ENCODE data around the gene EPHA2.
"Not testable (repeated sequence)": the region's sequence is repeated elsewhere in the genome, so short reads cannot be mapped to it uniquely, and the experiment has no call there.

EPHA2 gene

GRCh38 chr1:16155537-16156410, at the start of gene EPHA2:
Gene EPHA2, minus strand, starts transcription at chr1:16156069. Its CDS starts 137 bp downstream, at chr1:16155932.
- no peak for ATAC-seq
- Mint-ChIP-seq H3K27ac (no peak within 1 kb of the TSS), H3K4me1 (peaks cover 36% of the 10 kb centered on the region), H3K4me3 (peak within 1 kb of the TSS; percentile 38), H3K27me3 (peaks cover 21% of the 10 kb centered on the region), H3K36me3 (ENCODE audit: low read depth) (no peaks in the 10 kb centered on the region), H3K9me3 (no peaks in the 10 kb centered on the region)
- no peak for DNase-seq

GRCh38 chr1:16205334-16205671, 49.4 kb upstream of the EPHA2 start:
- Mint-ChIP-seq H3K27me3 (no peaks in the 10 kb centered on the region), H3K4me3 (no peak overlapping the region), H3K36me3 (ENCODE audit: low read depth) (no peaks in the 10 kb centered on the region), H3K4me1 (peaks cover 9% of the 10 kb centered on the region), H3K27ac (no peak overlapping the region), H3K9me3 (no peaks in the 10 kb centered on the region)
- ATAC-seq (no peak), DNase-seq (no peak)

- DNase-seq (peak; percentile 58), ATAC-seq (no peak)
- Mint-ChIP-seq H3K4me3 (peak overlapping the region; percentile 12), H3K9me3 (no peaks in the 10 kb centered on the region), H3K4me1 (peaks cover 9% of the 10 kb centered on the region), H3K27ac (no peak overlapping the region), H3K27me3 (no peaks in the 10 kb centered on the region), H3K36me3 (ENCODE audit: low read depth) (no peaks in the 10 kb centered on the region)
Measured at GRCh38 chr1:16204634-16205333, 48.9 kb upstream of the EPHA2 start.

DNA sequence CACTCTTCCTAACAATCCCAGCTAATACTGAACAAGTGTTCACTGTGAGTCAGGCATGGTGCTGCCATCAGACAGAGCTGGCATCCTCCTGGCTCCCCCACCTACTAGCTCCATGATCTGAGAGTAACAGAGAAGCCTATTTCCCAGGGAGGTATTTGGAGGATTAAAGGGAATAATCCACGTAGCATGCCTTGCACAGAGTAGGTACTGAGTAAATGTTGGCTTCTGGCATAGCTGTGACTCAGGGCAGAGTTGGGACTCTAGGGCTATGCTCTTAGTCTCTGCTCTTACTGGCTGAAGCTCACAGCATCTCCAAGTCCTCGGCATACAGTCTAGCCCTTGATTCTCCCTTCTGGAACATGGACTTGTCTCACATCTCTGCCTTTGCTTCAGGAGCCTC, 48.3 kb upstream of the EPHA2 start:
- H3K4me1 Mint-ChIP-seq = peaks cover 9% of the 10 kb centered on the region
- H3K4me3 Mint-ChIP-seq = no peak overlapping the region

DNA sequence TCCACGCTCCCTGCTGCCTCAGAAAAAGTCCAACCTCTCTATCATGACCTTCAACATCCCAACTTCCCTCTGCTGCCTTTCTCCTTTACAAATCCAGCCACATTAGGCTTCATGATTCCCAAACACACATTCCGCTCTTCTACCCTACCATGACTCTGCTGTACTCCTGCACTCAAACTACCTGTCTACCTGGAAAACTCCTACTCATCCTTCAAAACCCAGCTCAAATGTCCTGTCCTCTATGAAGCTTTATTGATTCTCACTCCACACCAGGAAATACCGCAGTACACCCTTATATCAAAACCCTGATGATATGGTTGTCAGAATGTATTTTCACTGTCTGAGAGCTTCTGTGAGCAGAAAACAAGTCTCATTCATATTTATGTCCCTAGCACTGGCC, 47.7 kb upstream of the EPHA2 start:
- no peak for ATAC-seq
- DNase-seq = no peak
- Mint-ChIP-seq H3K4me1 (peaks cover 13% of the 10 kb centered on the region), H3K36me3 (ENCODE audit: low read depth) (no peaks in the 10 kb centered on the region), H3K27ac (no peak overlapping the region), H3K9me3 (no peaks in the 10 kb centered on the region), H3K27me3 (no peaks in the 10 kb centered on the region), H3K4me3 (no peak overlapping the region)

More for the DNA sequence above, 48.3 kb upstream of the EPHA2 start:
- H3K9me3 Mint-ChIP-seq = no peaks in the 10 kb centered on the region
- DNase-seq = no peak
- no peaks in the 10 kb centered on the region for H3K27me3 Mint-ChIP-seq
- no peaks in the 10 kb centered on the region for H3K36me3 Mint-ChIP-seq (ENCODE audit: low read depth)
- no peak for ATAC-seq
- H3K27ac Mint-ChIP-seq = no peak overlapping the region

- Mint-ChIP-seq H3K4me3 (no peak overlapping the region), H3K4me1 (peaks cover 14% of the 10 kb centered on the region), H3K9me3 (no peaks in the 10 kb centered on the region), H3K27me3 (no peaks in the 10 kb centered on the region), H3K27ac (no peak overlapping the region), H3K36me3 (ENCODE audit: low read depth) (no peaks in the 10 kb centered on the region)
- DNase-seq (no peak), ATAC-seq (no peak)
Measured at GRCh38 chr1:16202281-16203210, 46.7 kb upstream of the EPHA2 start.

GRCh38 chr1:16199700-16200099, 43.8 kb upstream of the EPHA2 start:
- Mint-ChIP-seq H3K27ac (no peak overlapping the region), H3K4me1 (peaks cover 7% of the 10 kb centered on the region), H3K9me3 (no peaks in the 10 kb centered on the region), H3K4me3 (no peak overlapping the region), H3K27me3 (no peaks in the 10 kb centered on the region), H3K36me3 (ENCODE audit: low read depth) (no peaks in the 10 kb centered on the region)
- no peak for DNase-seq
- no peak for ATAC-seq

- Mint-ChIP-seq H3K4me3 (no peak overlapping the region), H3K27me3 (no peaks in the 10 kb centered on the region), H3K9me3 (no peaks in the 10 kb centered on the region), H3K27ac (peak overlapping the region; percentile 1), H3K36me3 (ENCODE audit: low read depth) (no peaks in the 10 kb centered on the region), H3K4me1 (peaks cover 6% of the 10 kb centered on the region)
- ATAC-seq (peak; percentile 27), DNase-seq (no peak)
Measured at GRCh38 chr1:16199157-16199501, 43.3 kb upstream of the EPHA2 start.

DNA sequence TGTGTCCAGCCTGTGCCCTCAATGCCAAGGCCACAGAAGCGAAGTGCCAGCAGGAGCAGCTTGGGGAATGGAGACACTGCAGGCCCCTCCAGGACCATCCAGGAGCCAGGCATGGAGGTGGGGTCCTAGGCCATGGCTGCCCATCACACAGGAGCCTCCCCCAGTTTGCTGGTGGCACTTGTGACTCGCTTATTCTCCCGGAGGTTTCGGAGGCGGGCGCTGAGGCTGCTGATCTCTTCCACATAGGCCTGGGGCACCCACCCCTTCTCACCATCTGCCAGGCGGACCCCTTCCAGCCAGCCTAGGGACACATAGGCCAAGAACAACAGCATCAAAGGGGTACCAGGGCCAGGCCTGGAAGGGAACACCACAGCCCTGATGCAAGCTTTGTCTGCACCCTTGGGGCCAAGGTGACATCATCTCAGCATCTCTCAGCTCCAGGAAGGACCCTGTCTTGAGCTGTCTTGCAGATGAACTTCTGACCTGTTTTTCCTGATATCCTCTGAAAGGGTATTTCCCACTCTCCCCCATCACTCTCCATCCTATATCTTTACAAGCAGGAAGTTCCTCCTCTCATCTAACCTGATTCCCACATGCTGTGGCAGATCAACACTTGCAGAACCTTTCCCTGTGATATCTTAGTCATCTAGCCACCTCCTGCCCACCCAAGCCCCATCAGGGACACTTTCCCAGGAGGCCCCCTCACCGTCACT, 42.7 kb upstream of the EPHA2 start:
- H3K27me3 Mint-ChIP-seq = no peaks in the 10 kb centered on the region
- H3K4me1 Mint-ChIP-seq = peaks cover 6% of the 10 kb centered on the region
- H3K9me3 Mint-ChIP-seq = no peaks in the 10 kb centered on the region
- peak overlapping the region; percentile 1 for H3K27ac Mint-ChIP-seq
- DNase-seq (no peak), ATAC-seq (no peak)
- no peaks in the 10 kb centered on the region for H3K36me3 Mint-ChIP-seq (ENCODE audit: low read depth)
- no peak overlapping the region for H3K4me3 Mint-ChIP-seq

DNA sequence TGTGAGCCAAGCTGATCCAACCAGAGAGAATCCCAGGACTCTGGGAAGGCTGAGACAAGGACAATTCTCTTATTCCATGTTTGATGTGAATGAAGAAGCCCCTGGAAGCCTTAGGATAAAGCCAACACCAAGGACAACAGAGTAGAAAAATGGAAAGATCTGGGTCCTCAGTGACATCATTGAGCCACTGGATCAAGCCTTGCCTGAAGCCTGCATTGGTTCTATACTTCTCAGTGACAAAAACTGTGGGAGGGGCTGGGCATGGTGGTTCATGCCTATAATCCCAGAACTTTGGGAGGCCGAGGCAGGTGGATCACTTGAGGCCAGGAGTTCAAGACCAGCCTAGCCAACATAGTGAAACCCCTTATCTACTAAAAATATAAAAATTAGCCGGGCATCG, 41.0 kb upstream of the EPHA2 start:
- H3K27me3 Mint-ChIP-seq = no peaks in the 10 kb centered on the region
- DNase-seq = no peak
- peaks cover 6% of the 10 kb centered on the region for H3K4me1 Mint-ChIP-seq
- ATAC-seq = no peak
- no peak overlapping the region for H3K4me3 Mint-ChIP-seq
- no peak overlapping the region for H3K27ac Mint-ChIP-seq
- H3K36me3 Mint-ChIP-seq (ENCODE audit: low read depth) = no peaks in the 10 kb centered on the region
- H3K9me3 Mint-ChIP-seq = no peaks in the 10 kb centered on the region

GRCh38 chr1:16196139-16196538, 40.3 kb upstream of the EPHA2 start:
- not testable (repeated sequence) for ATAC-seq; H3K27ac Mint-ChIP-seq; H3K36me3 Mint-ChIP-seq (ENCODE audit: low read depth)

GRCh38 chr1:16195518-16195905, 39.6 kb upstream of the EPHA2 start:
- H3K27ac Mint-ChIP-seq = no peak overlapping the region
- no peak for DNase-seq
- no peaks in the 10 kb centered on the region for H3K36me3 Mint-ChIP-seq (ENCODE audit: low read depth)
- peaks cover 6% of the 10 kb centered on the region for H3K4me1 Mint-ChIP-seq
- H3K4me3 Mint-ChIP-seq = no peak overlapping the region
- ATAC-seq = no peak
- H3K9me3 Mint-ChIP-seq = no peaks in the 10 kb centered on the region
- H3K27me3 Mint-ChIP-seq = no peaks in the 10 kb centered on the region

More at GRCh38 chr1:16196139-16196538, 40.3 kb upstream of the EPHA2 start:
- H3K27me3 Mint-ChIP-seq, H3K4me3 Mint-ChIP-seq, DNase-seq, H3K9me3 Mint-ChIP-seq, H3K4me1 Mint-ChIP-seq: not testable (repeated sequence)

- DNase-seq = no peak
- no peaks in the 10 kb centered on the region for H3K36me3 Mint-ChIP-seq (ENCODE audit: low read depth)
- no peak overlapping the region for H3K4me3 Mint-ChIP-seq
Measured at GRCh38 chr1:16191916-16192546, 36.2 kb upstream of the EPHA2 start.

DNA sequence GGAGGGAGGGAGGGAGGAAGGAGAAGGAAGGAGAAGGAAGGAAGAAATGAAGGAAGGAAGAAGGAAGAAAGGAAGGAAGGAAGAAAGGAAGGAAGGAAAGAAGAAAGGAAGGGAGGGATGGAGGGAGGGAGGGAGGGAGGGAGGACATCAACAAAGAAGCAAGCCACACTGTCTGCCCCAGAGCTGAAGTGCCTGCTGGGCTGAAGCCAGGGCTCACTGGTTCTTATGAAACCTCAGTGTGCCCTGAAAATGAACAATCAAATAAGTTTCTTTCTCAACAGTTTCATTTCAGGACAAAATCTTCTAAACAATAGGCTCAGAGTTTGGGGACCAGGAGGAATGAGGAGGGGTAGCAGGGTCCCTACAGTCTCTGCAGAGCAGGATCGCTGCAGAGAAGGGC, 35.4 kb upstream of the EPHA2 start:
- Mint-ChIP-seq H3K4me1 (no peaks in the 10 kb centered on the region), H3K36me3 (ENCODE audit: low read depth) (no peaks in the 10 kb centered on the region), H3K27me3 (peaks cover 8% of the 10 kb centered on the region), H3K9me3 (no peaks in the 10 kb centered on the region), H3K4me3 (no peak overlapping the region), H3K27ac (no peak overlapping the region)
- ATAC-seq (no peak), DNase-seq (no peak)

More at GRCh38 chr1:16191916-16192546, 36.2 kb upstream of the EPHA2 start:
- H3K9me3 Mint-ChIP-seq = no peaks in the 10 kb centered on the region
- no peak overlapping the region for H3K27ac Mint-ChIP-seq
- no peak for ATAC-seq
- H3K4me1 Mint-ChIP-seq = no peaks in the 10 kb centered on the region
- H3K27me3 Mint-ChIP-seq = peaks cover 8% of the 10 kb centered on the region
